Parathyroid adenoma (tissue), 2 donors: ENCODE results near the gene CARMIL3.
"Not testable (repeated sequence)": the region's sequence is repeated elsewhere in the genome, so short reads cannot be mapped to it uniquely, and the experiment has no call there.

Source experiments
- H2AFZ ChIP-seq: fragments of 300-600 bp; sonication (generic); one replicate; pipeline ENCODE4 v1.7.0; 2017; ENCODE audit warnings: antibody characterized with exemption, mild to moderate bottlenecking
- H3K27ac ChIP-seq: fragments of 300-600 bp; sonication (generic); one replicate; pipeline ENCODE4 v1.7.0; 2017
- H3K27me3 ChIP-seq: fragments of 300-600 bp; sonication (generic); one replicate; pipeline ENCODE4 v1.7.0; 2017; ENCODE audit warnings: low read length; ENCODE audit not compliant: control insufficient read depth, insufficient read depth
- H3K36me3 ChIP-seq: fragments of 300-600 bp; sonication (generic); one replicate; pipeline ENCODE4 v1.7.0; 2017; ENCODE audit warnings: low read length; ENCODE audit not compliant: control insufficient read depth, insufficient read depth
- H3K4me1 ChIP-seq: fragments of 300-600 bp; sonication (generic); one replicate; pipeline ENCODE4 v1.7.0; 2017; ENCODE audit warnings: control low read depth
- H3K4me2 ChIP-seq: fragments of 300-600 bp; sonication (generic); one replicate; pipeline ENCODE4 v1.7.0; 2017; ENCODE audit warnings: low read length
- H3K4me3 ChIP-seq: fragments of 300-600 bp; sonication (generic); one replicate; pipeline ENCODE4 v1.7.0; 2017; ENCODE audit warnings: low read depth, low read length
- H3K79me2 ChIP-seq: fragments of 300-600 bp; sonication (generic); one replicate; pipeline ENCODE4 v1.7.0; 2017; ENCODE audit warnings: control low read depth
- H3K9ac ChIP-seq: fragments of 300-600 bp; sonication (generic); one replicate; pipeline ENCODE4 v1.7.0; 2017; ENCODE audit warnings: mild to moderate bottlenecking
- H3K9me3 ChIP-seq: fragments of 300-600 bp; sonication (generic); one replicate; pipeline ENCODE4 v1.7.0; 2017; ENCODE audit warnings: low read length; ENCODE audit not compliant: control insufficient read depth
- CTCF ChIP-seq: fragments of 300-600 bp; sonication (generic); IDR thresholded peaks from one replicate; pipeline ENCODE4 v1.7.0; 2017; ENCODE audit warnings: antibody characterized with exemption, mild to moderate bottlenecking
- donor health status: primary hyperparathyroidism.

CARMIL3 gene

GRCh38 chr14:24032727-24033418, 18.9 kb upstream of the CARMIL3 start:
- H3K9ac ChIP-seq, result no peak overlapping the region
- no peaks in the 10 kb centered on the region for H3K9me3 ChIP-seq
- TF ChIP-seq CTCF, result no peak
- H3K4me3 ChIP-seq, result no peak overlapping the region
- H3K79me2 ChIP-seq, result no peaks in the 10 kb centered on the region
- peaks cover 9% of the 10 kb centered on the region for H3K4me1 ChIP-seq
- H3K27ac ChIP-seq, result no peak overlapping the region
- no peaks in the 10 kb centered on the region for H3K27me3 ChIP-seq
- no peaks in the 10 kb centered on the region for H3K36me3 ChIP-seq
- no peak overlapping the region for H3K4me2 ChIP-seq
- no peak overlapping the region for H2AFZ ChIP-seq

- H3K27ac ChIP-seq, result peak overlapping the region; percentile 83
- not testable (repeated sequence) for H3K9ac ChIP-seq
Observed at GRCh38 chr14:24035769-24036168, 16.0 kb upstream of the CARMIL3 start.

GRCh38 chr14:24036169-24036962, 15.4 kb upstream of the CARMIL3 start:
- peaks cover 9% of the 10 kb centered on the region for H3K4me1 ChIP-seq
- peak overlapping the region; percentile 60 for H3K4me3 ChIP-seq
- H3K27me3 ChIP-seq, result no peaks in the 10 kb centered on the region
- peak; percentile 87 for TF ChIP-seq CTCF
- H3K36me3 ChIP-seq, result no peaks in the 10 kb centered on the region
- H3K4me2 ChIP-seq, result peak overlapping the region; percentile 77
- peak overlapping the region; percentile 83 for H3K27ac ChIP-seq
- H2AFZ ChIP-seq, result peak overlapping the region; percentile 96
- peak overlapping the region; percentile 78 for H3K9ac ChIP-seq
- H3K9me3 ChIP-seq, result no peaks in the 10 kb centered on the region
- no peaks in the 10 kb centered on the region for H3K79me2 ChIP-seq

More at GRCh38 chr14:24035769-24036168, 16.0 kb upstream of the CARMIL3 start:
- H2AFZ ChIP-seq, result peak overlapping the region; percentile 96
- H3K4me3 ChIP-seq, result peak overlapping the region; percentile 11
- H3K4me1 ChIP-seq, H3K9me3 ChIP-seq, H3K36me3 ChIP-seq, H3K27me3 ChIP-seq, H3K79me2 ChIP-seq: not testable (repeated sequence)
- H3K4me2 ChIP-seq, result peak overlapping the region; percentile 77
- peak; percentile 20 for TF ChIP-seq CTCF

- H3K9me3 ChIP-seq, H3K36me3 ChIP-seq, H3K27me3 ChIP-seq, H3K79me2 ChIP-seq, H3K4me1 ChIP-seq: not testable (repeated sequence)
- Histone ChIP-seq H3K9ac (peak overlapping the region; percentile 78), H2AFZ (peak overlapping the region; percentile 96), H3K27ac (peak overlapping the region; percentile 83), H3K4me2 (peak overlapping the region; percentile 77), H3K4me3 (peak overlapping the region; percentile 60)
Observed at GRCh38 chr14:24036963-24037657, 14.7 kb upstream of the CARMIL3 start.

GRCh38 chr14:24037658-24038037, 14.2 kb upstream of the CARMIL3 start:
- Histone ChIP-seq H3K79me2 (no peaks in the 10 kb centered on the region), H2AFZ (no peak overlapping the region), H3K4me3 (no peak overlapping the region), H3K4me1 (peaks cover 9% of the 10 kb centered on the region), H3K9ac (no peak overlapping the region), H3K4me2 (no peak overlapping the region), H3K27me3 (no peaks in the 10 kb centered on the region), H3K27ac (no peak overlapping the region), H3K9me3 (no peaks in the 10 kb centered on the region), H3K36me3 (no peaks in the 10 kb centered on the region)
- TF ChIP-seq CTCF, result no peak
